ENCODE measurements around the gene DHRS12. TPM values are rescaled to one million over a fixed set of nuclear protein-coding genes. Genes with fewer than 3 reads are reported as not detected.

The DHRS12 gene
- total RNA-seq: 3.0 and 5.2 TPM in 2 replicates

GRCh38 chr13:51803422-51804294 lies at the start of gene DHRS12:
Gene DHRS12 (minus strand): TSS chr13:51804163. CDS start chr13:51799659, 4,504 bp downstream.

GRCh38 chr13:51844862-51845573 lies 41.1 kb upstream of the DHRS12 start, which contains the start of gene TMEM272:
Gene TMEM272 (minus strand): TSS chr13:51845177. CDS start chr13:51838530, 6,647 bp downstream.

Other genes with a start within 250 kb of the DHRS12 start
- gene WDFY2, start 219.7 kb downstream of the DHRS12 start, total RNA-seq: 1.3 and 2.1 TPM in 2 replicates
- not detected in 2 replicates for gene TMEM272, start 41.0 kb upstream of the DHRS12 start, total RNA-seq
- gene CCDC70, start 57.8 kb upstream of the DHRS12 start, total RNA-seq: not detected in 2 replicates
- 4.0 and 4.5 TPM in 2 replicates for gene ATP7B, start 207.3 kb upstream of the DHRS12 start, total RNA-seq
- gene ALG11, start 208.2 kb upstream of the DHRS12 start, total RNA-seq: 20.8 and 38.3 TPM in 2 replicates
- gene UTP14C, start 220.5 kb upstream of the DHRS12 start, total RNA-seq: 9.7 and 13.2 TPM in 2 replicates

All from epithelial cell of umbilical artery (primary cell).